IPS DF 6.9 (cell line): Measurements from ENCODE around the gene OSBPL1A.

Source experiments
- DNase-seq: peaks from one replicate; pipeline ENCODE4 v3.0.0-alpha.2; 2013; ENCODE audit warnings: low read depth, low spot score
- H3K27ac ChIP-seq: one replicate; pipeline ENCODE4 v1.5.1; 2013; ENCODE audit warnings: low read length, control low read depth
- H3K27me3 ChIP-seq: 2 replicates; pipeline ENCODE4 v1.6.1; 2013; ENCODE audit warnings: mild to moderate bottlenecking, low read length; ENCODE audit not compliant: control insufficient read depth, insufficient read depth
- H3K36me3 ChIP-seq: 2 replicates; pipeline ENCODE4 v1.6.1; 2013; ENCODE audit warnings: low read length; ENCODE audit not compliant: control insufficient read depth, insufficient read depth
- H3K4me1 ChIP-seq: 2 replicates; pipeline ENCODE4 v1.6.1; 2013; ENCODE audit warnings: low read length; ENCODE audit not compliant: control insufficient read depth, insufficient read depth
- H3K4me3 ChIP-seq: 2 replicates; pipeline ENCODE4 v1.5.1; 2013; ENCODE audit warnings: mild to moderate bottlenecking, low read length
- H3K9me3 ChIP-seq: 2 replicates; pipeline ENCODE4 v1.6.1; 2013; ENCODE audit warnings: low read length, inconsistent platforms; ENCODE audit not compliant: control insufficient read depth, insufficient read depth
- WGBS: extraction: QIAGEN DNeasy Blood & Tissue Kit; methylation state at CpG from one replicate; pipeline ENCODE4 v1.1.7; 2013; ENCODE audit warnings: mixed read lengths, missing lambda C conversion rate; ENCODE audit not compliant: insufficient read length, insufficient coverage; 5-methylcytosine and 5-hydroxymethylcytosine counted together

Gene OSBPL1A

DNA sequence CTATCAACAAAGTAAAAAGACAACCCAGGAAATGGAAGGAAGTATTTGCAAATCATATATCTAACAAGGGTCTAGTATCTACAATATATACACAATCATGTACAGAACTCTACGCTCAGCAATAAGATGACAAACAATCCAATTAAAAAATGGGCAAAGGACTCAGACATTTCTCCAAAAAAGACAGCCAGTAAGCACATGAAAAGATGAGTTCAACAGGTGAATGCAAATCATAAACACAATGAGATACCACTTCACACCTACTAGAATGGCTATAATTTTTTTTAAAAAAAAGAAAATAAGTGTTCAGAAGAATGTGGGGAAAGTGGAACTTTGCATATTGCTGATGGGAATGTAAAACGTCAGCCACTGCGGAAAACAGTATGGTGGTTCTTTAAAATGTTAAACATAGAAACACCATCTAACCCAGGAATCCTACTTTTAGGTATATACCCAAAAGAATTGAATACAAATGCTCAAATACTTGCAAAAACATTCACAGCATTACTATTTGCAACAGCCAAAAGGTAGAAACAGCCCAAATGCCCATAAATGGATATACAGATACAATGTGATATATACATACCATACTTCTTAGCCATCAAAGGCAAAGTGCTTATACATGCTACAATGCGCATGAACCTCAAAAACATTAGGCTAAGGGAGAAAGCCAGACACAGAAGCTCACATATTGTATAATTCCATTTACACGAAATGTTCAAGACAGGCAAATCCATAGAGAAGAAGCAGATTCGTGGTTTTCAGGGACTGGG lies 137.6 kb downstream of the OSBPL1A start:
- Histone ChIP-seq H3K36me3 (no peaks in the 10 kb centered on the region), H3K4me1 (no peaks in the 10 kb centered on the region; the same call in 1 of the 2 replicates), H3K9me3 (no peaks in the 10 kb centered on the region), H3K4me3 (no peak overlapping the region), H3K27ac (no peak overlapping the region), H3K27me3 (no peaks in the 10 kb centered on the region)
- WGBS, result no CpG with 5 or more reads among the region's 6 CpGs
- DNase-seq, result no peak

GRCh38 chr18:24254071-24254470 lies 143.6 kb downstream of the OSBPL1A start:
- no CpG with 5 or more reads among the region's 1 CpG for WGBS
- Histone ChIP-seq H3K27ac (no peak overlapping the region), H3K4me1 (0 out of 2 replicates have a peak, but pooled peaks cover 2% of the 10 kb centered on the region), H3K4me3 (no peak overlapping the region), H3K36me3 (no peaks in the 10 kb centered on the region), H3K9me3 (no peaks in the 10 kb centered on the region), H3K27me3 (no peaks in the 10 kb centered on the region)
- no peak for DNase-seq

DNA sequence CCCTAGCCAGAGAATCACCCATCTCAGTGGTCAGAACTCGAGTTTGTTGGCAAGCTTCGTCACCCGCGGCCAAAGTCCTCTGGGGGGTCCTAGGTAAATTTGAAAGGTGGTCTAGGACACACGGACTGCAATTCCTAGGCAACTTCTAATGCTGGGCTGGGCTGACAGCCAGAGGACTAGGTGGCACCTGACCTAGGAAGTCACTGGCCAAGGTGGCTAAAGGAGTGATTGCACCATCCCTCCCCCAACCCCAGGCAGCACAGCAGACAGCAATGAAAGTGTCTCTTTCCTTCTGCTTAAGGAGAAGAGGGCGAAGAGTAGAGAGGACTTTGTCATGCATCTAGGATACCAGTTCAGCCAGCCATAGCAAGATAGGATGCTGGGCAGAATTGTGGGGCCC lies 147.9 kb downstream of the OSBPL1A start:
- Histone ChIP-seq H3K9me3 (no peaks in the 10 kb centered on the region), H3K27me3 (no peaks in the 10 kb centered on the region), H3K4me3 (no peak overlapping the region), H3K4me1 (0 out of 2 replicates have a peak, but pooled peaks cover 2% of the 10 kb centered on the region), H3K27ac (no peak overlapping the region), H3K36me3 (no peaks in the 10 kb centered on the region)
- WGBS, result no CpG with 5 or more reads among the region's 6 CpGs
- DNase-seq, result no peak

- Histone ChIP-seq H3K4me1 (no peaks in the 10 kb centered on the region), H3K4me3 (no peak overlapping the region), H3K27me3 (no peaks in the 10 kb centered on the region), H3K36me3 (no peaks in the 10 kb centered on the region), H3K27ac (no peak overlapping the region), H3K9me3 (no peaks in the 10 kb centered on the region)
- WGBS, result no CpG with 5 or more reads among the region's 2 CpGs
- no peak for DNase-seq
Measured at GRCh38 chr18:24248359-24248758, 149.3 kb downstream of the OSBPL1A start.

DNA sequence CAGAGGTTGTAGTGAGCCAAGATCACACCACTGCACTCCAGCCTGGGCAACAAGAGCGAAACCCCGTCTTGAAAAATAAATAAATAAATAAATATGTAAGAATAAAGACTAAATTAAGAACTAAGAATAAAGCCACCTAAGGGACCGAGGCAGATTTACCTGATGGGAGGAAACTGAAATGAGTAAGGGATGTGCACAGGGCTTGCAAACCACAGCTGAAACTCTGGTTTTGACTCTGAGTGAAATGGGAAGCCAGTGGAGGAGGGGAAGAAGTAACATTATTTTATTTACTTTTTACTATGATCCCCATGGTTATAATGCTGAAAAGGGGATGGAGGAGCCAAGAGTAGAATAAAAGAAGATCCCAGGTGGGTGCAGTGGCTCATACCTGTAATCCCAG lies 151.5 kb downstream of the OSBPL1A start:
- DNase-seq, result no peak
- no CpG with 5 or more reads among the region's 3 CpGs for WGBS
- Histone ChIP-seq H3K9me3 (no peaks in the 10 kb centered on the region), H3K4me3 (no peak overlapping the region), H3K27me3 (no peaks in the 10 kb centered on the region), H3K4me1 (no peaks in the 10 kb centered on the region), H3K27ac (no peak overlapping the region), H3K36me3 (no peaks in the 10 kb centered on the region)

GRCh38 chr18:24244698-24245097 lies 152.9 kb downstream of the OSBPL1A start:
- Histone ChIP-seq H3K27ac (no peak overlapping the region), H3K9me3 (no peaks in the 10 kb centered on the region), H3K4me1 (no peaks in the 10 kb centered on the region), H3K4me3 (no peak overlapping the region), H3K27me3 (no peaks in the 10 kb centered on the region), H3K36me3 (no peaks in the 10 kb centered on the region)
- WGBS, result no CpG with 5 or more reads among the region's 5 CpGs
- DNase-seq, result no peak

- no CpG with 5 or more reads among the region's 1 CpG for WGBS
- no peaks in the 10 kb centered on the region for H3K4me1 ChIP-seq
- H3K27me3 ChIP-seq, result no peaks in the 10 kb centered on the region
- no peak overlapping the region for H3K4me3 ChIP-seq
- no peak overlapping the region for H3K27ac ChIP-seq
- DNase-seq, result no peak
- no peaks in the 10 kb centered on the region for H3K9me3 ChIP-seq
- no peaks in the 10 kb centered on the region for H3K36me3 ChIP-seq
Measured at GRCh38 chr18:24243677-24244076, 153.9 kb downstream of the OSBPL1A start.

- Histone ChIP-seq H3K36me3 (no peaks in the 10 kb centered on the region), H3K4me3 (no peak overlapping the region), H3K27me3 (no peaks in the 10 kb centered on the region), H3K9me3 (no peaks in the 10 kb centered on the region), H3K27ac (no peak overlapping the region), H3K4me1 (0 out of 2 replicates have a peak, but pooled peaks cover 2% of the 10 kb centered on the region)
- DNase-seq, result no peak
- no CpG with 5 or more reads among the region's 2 CpGs for WGBS
Measured at GRCh38 chr18:24239341-24239740, 158.3 kb downstream of the OSBPL1A start.

- 0 out of 2 replicates have a peak, but pooled peaks cover 2% of the 10 kb centered on the region for H3K4me1 ChIP-seq
- H3K27ac ChIP-seq, result no peak overlapping the region
- no peaks in the 10 kb centered on the region for H3K27me3 ChIP-seq
- no peak for DNase-seq
- WGBS, result no CpG with 5 or more reads among the region's 5 CpGs
- no peak overlapping the region for H3K4me3 ChIP-seq
- H3K9me3 ChIP-seq, result no peaks in the 10 kb centered on the region
- no peaks in the 10 kb centered on the region for H3K36me3 ChIP-seq
Measured at GRCh38 chr18:24238387-24238786, 159.2 kb downstream of the OSBPL1A start.

DNA sequence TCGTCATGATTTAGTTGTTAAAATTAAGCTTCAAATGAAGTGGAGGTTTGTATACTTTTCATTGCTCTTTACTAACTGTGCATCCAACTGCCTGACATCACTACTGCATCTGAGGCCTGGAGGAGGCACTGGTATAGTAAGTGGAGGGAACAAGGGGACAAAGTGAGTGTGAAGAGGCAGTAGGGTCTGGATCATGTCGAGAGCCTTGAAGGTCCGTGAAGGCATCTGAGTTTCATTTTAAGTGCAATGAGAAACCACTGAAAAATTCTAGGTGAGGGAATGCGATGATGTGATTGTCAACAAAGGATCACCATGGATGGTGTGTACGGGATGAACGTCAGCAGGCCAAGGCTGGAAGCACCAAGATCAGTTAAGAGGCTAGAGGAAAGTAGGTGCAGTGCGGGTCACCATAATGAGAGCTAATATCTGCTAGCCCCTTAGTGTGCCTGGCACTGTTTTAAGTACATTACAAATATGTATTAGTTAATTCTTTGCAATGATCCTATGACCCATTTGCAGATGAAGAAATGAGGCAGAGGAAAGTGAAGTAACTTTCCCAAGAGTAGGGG lies 162.7 kb downstream of the OSBPL1A start:
- H3K9me3 ChIP-seq, result no peaks in the 10 kb centered on the region
- no CpG with 5 or more reads among the region's 7 CpGs for WGBS
- H3K27ac ChIP-seq, result no peak overlapping the region
- no peak overlapping the region for H3K4me3 ChIP-seq
- 0 out of 2 replicates have a peak, but pooled peaks cover 2% of the 10 kb centered on the region for H3K4me1 ChIP-seq
- no peaks in the 10 kb centered on the region for H3K27me3 ChIP-seq
- H3K36me3 ChIP-seq, result no peaks in the 10 kb centered on the region
- DNase-seq, result no peak
